OCI-LY7 (cell line): ENCODE measurements around the gene HOXC10.

Experiments used
- EZH2phosphoT487 ChIP-seq: fragments of 200-600 bp; sonication (generic); IDR thresholded peaks from 2 replicates; pipeline ENCODE4 v1.6.1; 2018; ENCODE audit warnings: low read depth, borderline replicate concordance, mild to moderate bottlenecking, mixed run types, antibody characterized with exemption, low read length, moderate library complexity, mixed read lengths
- TF ChIP-seq, protein P1 (sequence below): fragments of 200-600 bp; sonication (generic); conservative IDR thresholded peaks from 2 replicates; pipeline ENCODE4 v1.5.1; 2014; ENCODE audit warnings: mild to moderate bottlenecking, antibody characterized with exemption, low read length, moderate library complexity, mixed read lengths

DNA sequence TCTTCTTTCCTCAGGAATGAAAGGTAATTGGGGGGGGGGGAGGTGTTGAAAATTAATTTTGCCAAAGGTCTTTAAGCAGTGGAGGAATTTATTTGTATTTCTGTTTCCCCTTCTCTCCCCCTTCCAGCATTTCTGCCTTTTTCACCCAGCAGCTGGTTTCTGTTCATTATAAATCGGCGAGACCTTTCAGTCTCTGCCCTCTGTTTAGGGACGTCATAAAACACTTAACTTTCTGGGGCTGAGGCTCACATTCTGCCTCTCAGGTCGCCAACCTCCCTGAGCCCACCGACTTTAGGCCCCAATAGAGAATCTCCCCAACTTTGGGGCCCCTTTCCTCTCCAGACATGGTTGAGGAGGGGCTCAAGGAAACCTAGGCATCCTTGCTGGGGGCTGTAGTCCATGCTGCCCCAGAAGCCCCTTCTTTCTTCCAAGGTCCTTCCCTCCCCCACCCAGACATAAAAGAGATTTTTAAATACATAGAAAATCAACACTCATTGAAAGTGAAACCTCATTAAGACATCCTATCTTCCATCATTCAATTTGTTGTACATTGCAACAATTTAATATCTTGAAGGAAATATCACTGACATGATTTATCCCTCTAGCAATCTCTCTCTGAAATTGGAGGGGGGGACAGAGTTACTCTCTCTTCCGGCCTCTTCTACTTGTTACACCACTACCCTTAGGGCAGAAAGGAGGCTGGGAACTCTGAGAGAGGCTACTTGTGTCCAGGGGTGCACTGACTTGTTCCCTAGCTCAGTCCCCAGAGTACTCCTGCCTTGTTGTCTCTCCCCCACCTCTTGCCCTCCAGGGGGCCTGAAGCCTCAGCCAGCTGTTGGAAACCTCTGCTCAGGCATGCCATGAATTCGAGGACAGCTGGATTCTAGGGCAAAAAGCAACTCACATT is 40.8 kb downstream of the HOXC10 start:
- TF ChIP-seq, protein P1, sequence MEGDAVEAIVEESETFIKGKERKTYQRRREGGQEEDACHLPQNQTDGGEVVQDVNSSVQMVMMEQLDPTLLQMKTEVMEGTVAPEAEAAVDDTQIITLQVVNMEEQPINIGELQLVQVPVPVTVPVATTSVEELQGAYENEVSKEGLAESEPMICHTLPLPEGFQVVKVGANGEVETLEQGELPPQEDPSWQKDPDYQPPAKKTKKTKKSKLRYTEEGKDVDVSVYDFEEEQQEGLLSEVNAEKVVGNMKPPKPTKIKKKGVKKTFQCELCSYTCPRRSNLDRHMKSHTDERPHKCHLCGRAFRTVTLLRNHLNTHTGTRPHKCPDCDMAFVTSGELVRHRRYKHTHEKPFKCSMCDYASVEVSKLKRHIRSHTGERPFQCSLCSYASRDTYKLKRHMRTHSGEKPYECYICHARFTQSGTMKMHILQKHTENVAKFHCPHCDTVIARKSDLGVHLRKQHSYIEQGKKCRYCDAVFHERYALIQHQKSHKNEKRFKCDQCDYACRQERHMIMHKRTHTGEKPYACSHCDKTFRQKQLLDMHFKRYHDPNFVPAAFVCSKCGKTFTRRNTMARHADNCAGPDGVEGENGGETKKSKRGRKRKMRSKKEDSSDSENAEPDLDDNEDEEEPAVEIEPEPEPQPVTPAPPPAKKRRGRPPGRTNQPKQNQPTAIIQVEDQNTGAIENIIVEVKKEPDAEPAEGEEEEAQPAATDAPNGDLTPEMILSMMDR: no peak
- no peak for TF ChIP-seq EZH2phosphoT487
